HCT116 (cell line): ENCODE data around the gene TCAP. TPM values are rescaled to one million over a fixed set of nuclear protein-coding genes. Genes with fewer than 3 reads are reported as not detected.

Experiments
- ATAC-seq: fragments of 200-7000 bp; cut with Tn5 transposase; 2 replicates; pipeline ENCODE4 v1.9.1; 2020; ENCODE audit warnings: mild to moderate bottlenecking, moderate library complexity
- BruUV-seq: library from RNA; stranded (reverse); fragments of 400-500 nt; replicated peaks from 2 replicates; lab custom pipeline; 2021; lab: Mats Ljungman, UMichigan
- CTCF ChIA-PET: fragments of 300-600 bp; sonication (Branson Sonifier 250); formaldehyde crosslinking; loops from one replicate; lab custom pipeline; 2021; ENCODE audit warnings: antibody characterized with exemption; lab: Charles Lee
- POLR2A ChIA-PET: fragments of 300-600, 350-600 bp; sonication (Branson Sonifier 250); formaldehyde crosslinking; loops from one replicate; lab custom pipeline; 2021; ENCODE audit warnings: antibody characterized with exemption; lab: Charles Lee
- RAD21 ChIA-PET, 2 experiments: fragments of 300-600 bp; sonication (Branson Sonifier 250); formaldehyde crosslinking; loops; one replicate each; lab custom pipeline; 2023; ENCODE audit warnings: low total read pairs in 2 of 2; ENCODE audit not compliant: uncharacterized antibody in 2 of 2, unreplicated experiment in 2 of 2, low non-redundant PET in 1 of 2; lab: Charles Lee
- DNase-seq: peaks from one replicate; pipeline ENCODE4 v3.0.0-alpha.2; 2010; ENCODE audit warnings: low read depth, low spot score
- H2AFZ ChIP-seq: fragments of 200-600 bp; shearing (Covaris generic), sonication (generic); 2 replicates; pipeline ENCODE4 v1.6.1; 2017; ENCODE audit warnings: low read depth, mixed run types, mixed read lengths, antibody characterized with exemption, low read length; ENCODE audit not compliant: poor library complexity, severe bottlenecking
- H3K27ac ChIP-seq: 2 replicates; pipeline ENCODE4 v1.5.1; 2012; ENCODE audit warnings: low read depth, low read length
- H3K27me3 ChIP-seq: fragments of 200-600 bp; sonication (generic); 2 replicates; pipeline ENCODE4 v1.6.1; 2016; ENCODE audit warnings: mixed run types, low read length, mixed read lengths; ENCODE audit not compliant: insufficient read depth
- H3K36me3 ChIP-seq, 2 experiments: fragments of 200-500 bp in 1 of 2; fragments of 200-600 bp in 1 of 2; sonication (Bioruptor generic) in 1 of 2; sonication (generic) in 1 of 2; 2 replicates each; pipeline versions ENCODE4 v1.5.1 to v1.6.1; 2014 to 2016; ENCODE audit warnings: low read length in 2 of 2, inconsistent platforms in 1 of 2, mixed read lengths in 1 of 2, mixed run types in 1 of 2; ENCODE audit not compliant: insufficient read depth in 2 of 2, control insufficient read depth in 1 of 2
- H3K4me1 ChIP-seq, 2 experiments: fragments of 200-600 bp in 1 of 2; sonication (generic) in 1 of 2; 2 replicates each; pipeline versions ENCODE4 v1.5.1 to v1.6.1; 2012 to 2017; ENCODE audit warnings: low read length in 2 of 2, inconsistent platforms in 1 of 2, mild to moderate bottlenecking in 1 of 2, mixed read lengths in 1 of 2, mixed run types in 1 of 2, moderate library complexity in 1 of 2; ENCODE audit not compliant: insufficient read depth in 2 of 2, control insufficient read depth in 1 of 2
- H3K4me2 ChIP-seq: fragments of 200-600 bp; sonication (generic); 2 replicates; pipeline ENCODE4 v1.6.1; 2017; ENCODE audit warnings: mixed run types, low read length, mixed read lengths
- H3K4me3 ChIP-seq, 2 experiments: fragments of 200-600 bp in 1 of 2; sonication (generic) in 1 of 2; replicated peaks in 1 of 2; 2 replicates each; pipeline ENCODE4 v1.5.1; 2011 to 2016; ENCODE audit warnings: low read length in 2 of 2, control low read depth in 1 of 2, low read depth in 1 of 2, mild to moderate bottlenecking in 1 of 2, mixed read lengths in 1 of 2, mixed run types in 1 of 2
- H3K79me2 ChIP-seq: fragments of 200-600 bp; sonication (generic); 2 replicates; pipeline ENCODE4 v1.6.1; 2017; ENCODE audit warnings: mild to moderate bottlenecking, mixed run types, low read length, moderate library complexity, mixed read lengths; ENCODE audit not compliant: insufficient read depth
- H3K9ac ChIP-seq: fragments of 200-600 bp; sonication (generic); 2 replicates; pipeline ENCODE4 v1.6.1; 2016; ENCODE audit warnings: low read length, mixed read lengths
- H3K9me2 ChIP-seq: fragments of 200-600 bp; sonication (generic), shearing (Covaris generic); 2 replicates; pipeline ENCODE4 v1.6.1; 2017; ENCODE audit warnings: mixed run types, mild to moderate bottlenecking, moderate library complexity; ENCODE audit not compliant: insufficient read depth
- H3K9me3 ChIP-seq, 2 experiments: fragments of 200-500 bp in 1 of 2; fragments of 200-600 bp in 1 of 2; sonication (Bioruptor generic) in 1 of 2; sonication (generic) in 1 of 2; 2 replicates each; pipeline ENCODE4 v1.6.1; 2014 to 2017; ENCODE audit warnings: low read length in 2 of 2, mixed read lengths in 2 of 2, inconsistent platforms in 1 of 2, low read depth in 1 of 2, mild to moderate bottlenecking in 1 of 2, mixed run types in 1 of 2, moderate library complexity in 1 of 2; ENCODE audit not compliant: control insufficient read depth in 1 of 2, insufficient read depth in 1 of 2
- H4K20me1 ChIP-seq: fragments of 200-600 bp; sonication (generic), shearing (Covaris generic); 2 replicates; pipeline ENCODE4 v1.6.1; 2017; ENCODE audit warnings: mixed run types, mild to moderate bottlenecking, moderate library complexity; ENCODE audit not compliant: insufficient read depth
- ATF3 ChIP-seq: IDR thresholded peaks from 2 replicates; pipeline ENCODE4 v1.6.1; 2012
- CBX3 ChIP-seq: IDR thresholded peaks from 2 replicates; pipeline ENCODE4 v1.6.1; 2012; ENCODE audit warnings: low read depth
- ELF1 ChIP-seq: IDR thresholded peaks from 2 replicates; pipeline ENCODE4 v1.6.1; 2012; ENCODE audit warnings: low read depth, borderline replicate concordance
- EZH2 ChIP-seq: fragments of 200-600 bp; sonication (generic); IDR thresholded peaks from 2 replicates; pipeline ENCODE4 v1.6.1; 2017; ENCODE audit warnings: antibody characterized with exemption, mixed run types
- EZH2phosphoT487 ChIP-seq: fragments of 200-600 bp; IDR thresholded peaks from 2 replicates; pipeline ENCODE4 v1.6.1; 2018; ENCODE audit warnings: antibody characterized with exemption, borderline replicate concordance
- FOSL1 ChIP-seq: IDR thresholded peaks from 2 replicates; pipeline ENCODE4 v1.6.1; 2012; ENCODE audit warnings: low read depth
- JUND ChIP-seq: IDR thresholded peaks from 2 replicates; pipeline ENCODE4 v1.6.1; 2012
- MAX ChIP-seq: IDR thresholded peaks from 2 replicates; pipeline ENCODE4 v1.6.1; 2012
- POLR2A ChIP-seq: IDR thresholded peaks from 2 replicates; pipeline ENCODE4 v1.7.0; 2011; ENCODE audit warnings: borderline replicate concordance; ENCODE audit not compliant: insufficient read depth, insufficient read length; ENCODE audit errors: extremely low read depth
- POLR2AphosphoS5 ChIP-seq: IDR thresholded peaks from 2 replicates; pipeline ENCODE4 v1.6.1; 2011; ENCODE audit warnings: mild to moderate bottlenecking, low read depth, low read length, moderate library complexity
- RAD21 ChIP-seq: IDR thresholded peaks from 2 replicates; pipeline ENCODE4 v1.6.1; 2012; ENCODE audit warnings: low read depth, mild to moderate bottlenecking
- REST ChIP-seq: IDR thresholded peaks from 2 replicates; pipeline ENCODE4 v1.6.1; 2012; ENCODE audit warnings: low read depth
- SIN3A ChIP-seq: IDR thresholded peaks from 2 replicates; pipeline ENCODE4 v1.6.1; 2012; ENCODE audit warnings: low read depth
- SP1 ChIP-seq: IDR thresholded peaks from 2 replicates; pipeline ENCODE4 v1.6.1; 2012; ENCODE audit warnings: low read depth
- SRF ChIP-seq: IDR thresholded peaks from 2 replicates; pipeline ENCODE4 v1.6.1; 2012; ENCODE audit warnings: low read depth
- TCF7L2 ChIP-seq: IDR thresholded peaks from 2 replicates; pipeline ENCODE4 v1.7.0; 2011; ENCODE audit warnings: borderline replicate concordance, inconsistent platforms; ENCODE audit not compliant: insufficient read depth, insufficient read length; ENCODE audit errors: extremely low read depth
- YY1 ChIP-seq: IDR thresholded peaks from 2 replicates; pipeline ENCODE4 v1.6.1; 2011; ENCODE audit warnings: low read length, low read depth, moderate library complexity, mild to moderate bottlenecking; ENCODE audit not compliant: insufficient replicate concordance; ENCODE audit errors: extremely low read depth
- ZBTB33 ChIP-seq: IDR thresholded peaks from 2 replicates; pipeline ENCODE4 v1.6.1; 2011; ENCODE audit warnings: mild to moderate bottlenecking, low read length, moderate library complexity; ENCODE audit not compliant: insufficient replicate concordance; ENCODE audit errors: extremely low read depth
- ZNF274 ChIP-seq: fragments of 200-500 bp; sonication (Bioruptor generic); IDR thresholded peaks from 2 replicates; pipeline ENCODE4 v1.6.1; 2014; ENCODE audit warnings: mild to moderate bottlenecking, low read depth, low read length, inconsistent platforms
- intact Hi-C: fragments of 100-400 bp; cut with micrococcal nuclease; formaldehyde crosslinking; loops from 2 replicates; pipeline ENCODE4 v1.10.0; 2022
- total RNA-seq: library from RNA; stranded (reverse); gene quantifications from one replicate; pipeline ENCODE4 v1.2.1, GENCODE V29; 2021; ENCODE audit not compliant: unreplicated experiment
- TF ChIP-seq, protein P1 (sequence below), 3 experiments: fragments of 200-600 bp in 1 of 3; sonication (generic) in 1 of 3; IDR thresholded peaks in 2 of 3; conservative IDR thresholded peaks in 1 of 3; 2 replicates each; pipeline ENCODE4 v1.5.1; 2012 to 2017; ENCODE audit warnings: low read depth in 2 of 3, low read length in 2 of 3, antibody characterized with exemption in 1 of 3, borderline replicate concordance in 1 of 3, control low read depth in 1 of 3, mild to moderate bottlenecking in 1 of 3, mixed read lengths in 1 of 3, mixed run types in 1 of 3, moderate library complexity in 1 of 3; ENCODE audit not compliant: insufficient read depth in 1 of 3

The TCAP gene
- total RNA-seq, 1 experiment from 2014 or later, result 1.5 TPM

DNA sequence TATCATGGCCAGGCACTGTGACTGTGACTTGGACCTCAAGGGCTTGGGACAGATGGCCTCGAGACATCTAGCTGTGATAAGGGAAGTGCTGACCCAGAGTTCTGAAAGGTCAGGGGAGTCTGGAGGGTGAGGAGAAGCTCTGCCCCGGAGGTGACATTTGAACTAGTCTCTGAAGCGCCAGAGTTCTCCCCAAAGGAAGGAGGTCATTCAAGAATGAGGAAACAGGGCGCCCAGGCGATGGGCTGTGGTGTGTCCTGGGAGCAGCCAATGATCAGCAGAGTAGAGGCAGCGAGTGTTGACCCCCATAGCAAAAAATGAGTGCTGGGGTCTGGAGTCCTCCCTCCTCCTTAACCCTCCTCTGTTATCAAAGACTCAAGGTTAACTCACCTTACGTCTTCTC, 23.3 kb upstream of the TCAP start:
- Histone ChIP-seq H3K9ac (no peak overlapping the region), H3K4me1 (peaks cover 25 to 48% of the 10 kb centered on the region in 2 experiments), H3K9me3 (no peaks in the 10 kb centered on the region), H4K20me1 (no peaks in the 10 kb centered on the region), H3K79me2 (peaks cover 79% of the 10 kb centered on the region), H3K4me3 (no peak overlapping the region), H3K27me3 (no peaks in the 10 kb centered on the region), H3K9me2 (no peaks in the 10 kb centered on the region), H2AFZ (no peak overlapping the region), H3K27ac (no peak overlapping the region), H3K4me2 (no peak overlapping the region), H3K36me3 (no peaks in the 10 kb centered on the region)
- intact Hi-C loops, result no loop called here
- BruUV-seq, result no TSS peak
- ChIA-PET RAD21 (no interaction called here), CTCF (no interaction called here), POLR2A (no interaction called here)
- DNase-seq, result no peak
- TF ChIP-seq ZBTB33 (no peak), SP1 (no peak), POLR2AphosphoS5 (no peak), TCF7L2 (no peak), MAX (no peak), ZNF274 (no peak), SIN3A (no peak), JUND (no peak), EZH2phosphoT487 (no peak), ELF1 (no peak), YY1 (no peak), RAD21 (no peak), ATF3 (no peak), FOSL1 (no peak), REST (no peak), POLR2A (no peak), EZH2 (no peak), CBX3 (no peak), SRF (no peak)
- TF ChIP-seq, protein P1, sequence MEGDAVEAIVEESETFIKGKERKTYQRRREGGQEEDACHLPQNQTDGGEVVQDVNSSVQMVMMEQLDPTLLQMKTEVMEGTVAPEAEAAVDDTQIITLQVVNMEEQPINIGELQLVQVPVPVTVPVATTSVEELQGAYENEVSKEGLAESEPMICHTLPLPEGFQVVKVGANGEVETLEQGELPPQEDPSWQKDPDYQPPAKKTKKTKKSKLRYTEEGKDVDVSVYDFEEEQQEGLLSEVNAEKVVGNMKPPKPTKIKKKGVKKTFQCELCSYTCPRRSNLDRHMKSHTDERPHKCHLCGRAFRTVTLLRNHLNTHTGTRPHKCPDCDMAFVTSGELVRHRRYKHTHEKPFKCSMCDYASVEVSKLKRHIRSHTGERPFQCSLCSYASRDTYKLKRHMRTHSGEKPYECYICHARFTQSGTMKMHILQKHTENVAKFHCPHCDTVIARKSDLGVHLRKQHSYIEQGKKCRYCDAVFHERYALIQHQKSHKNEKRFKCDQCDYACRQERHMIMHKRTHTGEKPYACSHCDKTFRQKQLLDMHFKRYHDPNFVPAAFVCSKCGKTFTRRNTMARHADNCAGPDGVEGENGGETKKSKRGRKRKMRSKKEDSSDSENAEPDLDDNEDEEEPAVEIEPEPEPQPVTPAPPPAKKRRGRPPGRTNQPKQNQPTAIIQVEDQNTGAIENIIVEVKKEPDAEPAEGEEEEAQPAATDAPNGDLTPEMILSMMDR (IDR thresholded peaks at IDR 0.05 in 2 of 3, conservative IDR thresholded peaks at IDR 0.05 in 1 of 3; ENCODE audit: borderline replicate concordance in 1 of 3, insufficient read depth in 1 of 3, low read depth in 2 of 3, low read length in 2 of 3), result no peak
- no peak for ATAC-seq
